Ovary (tissue), 3 donors: ENCODE results near the gene CSRP1.

Experiments
- POLR2A ChIP-seq: fragments of 450-650 bp; IDR thresholded peaks from one replicate; pipeline ENCODE4 v1.6.1; 2017; ENCODE audit warnings: antibody characterized with exemption, mild to moderate bottlenecking, moderate library complexity
- TF ChIP-seq, protein P1 (sequence below), 3 donors: fragments of 450-650 bp in 2 of 3; fragments of 200-600 bp in 1 of 3; IDR thresholded peaks; one replicate each; pipeline versions ENCODE4 v1.5.1 to v1.8.0; 2016 to 2022; ENCODE audit warnings: antibody characterized with exemption in 3 of 3, mild to moderate bottlenecking in 1 of 3
- donor health status: DM: no; HTN: no; CAD: no.

DNA sequence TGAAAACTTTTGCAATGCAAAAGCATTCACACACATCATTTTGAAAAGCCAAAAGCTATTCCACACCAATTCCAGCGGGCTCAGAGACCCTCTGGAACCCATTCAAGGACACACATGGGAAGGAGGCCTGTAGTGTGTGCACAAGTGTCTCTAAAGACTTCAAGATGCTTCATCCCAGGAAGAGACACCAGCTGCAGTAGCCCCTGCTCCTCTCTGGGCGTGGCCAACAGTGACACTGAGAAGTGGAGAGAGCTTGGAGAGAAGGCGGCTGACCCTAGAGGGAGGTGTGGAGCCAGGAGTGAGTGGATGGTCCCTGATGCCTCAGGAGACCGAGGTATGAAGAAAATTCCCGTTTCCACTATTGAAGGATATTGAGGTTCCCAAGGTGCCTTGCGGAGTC, 70.5 kb downstream of the CSRP1 start:
- TF ChIP-seq, protein P1, sequence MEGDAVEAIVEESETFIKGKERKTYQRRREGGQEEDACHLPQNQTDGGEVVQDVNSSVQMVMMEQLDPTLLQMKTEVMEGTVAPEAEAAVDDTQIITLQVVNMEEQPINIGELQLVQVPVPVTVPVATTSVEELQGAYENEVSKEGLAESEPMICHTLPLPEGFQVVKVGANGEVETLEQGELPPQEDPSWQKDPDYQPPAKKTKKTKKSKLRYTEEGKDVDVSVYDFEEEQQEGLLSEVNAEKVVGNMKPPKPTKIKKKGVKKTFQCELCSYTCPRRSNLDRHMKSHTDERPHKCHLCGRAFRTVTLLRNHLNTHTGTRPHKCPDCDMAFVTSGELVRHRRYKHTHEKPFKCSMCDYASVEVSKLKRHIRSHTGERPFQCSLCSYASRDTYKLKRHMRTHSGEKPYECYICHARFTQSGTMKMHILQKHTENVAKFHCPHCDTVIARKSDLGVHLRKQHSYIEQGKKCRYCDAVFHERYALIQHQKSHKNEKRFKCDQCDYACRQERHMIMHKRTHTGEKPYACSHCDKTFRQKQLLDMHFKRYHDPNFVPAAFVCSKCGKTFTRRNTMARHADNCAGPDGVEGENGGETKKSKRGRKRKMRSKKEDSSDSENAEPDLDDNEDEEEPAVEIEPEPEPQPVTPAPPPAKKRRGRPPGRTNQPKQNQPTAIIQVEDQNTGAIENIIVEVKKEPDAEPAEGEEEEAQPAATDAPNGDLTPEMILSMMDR (IDR thresholded peaks at IDR 0.05): no peak
- TF ChIP-seq POLR2A: no peak
